ENCODE data around the gene COX5B. TPM values are rescaled to one million over a fixed set of nuclear protein-coding genes. Genes with fewer than 3 reads are reported as not detected.

Gene COX5B
- polyA plus RNA-seq, 2 donors = 442 to 656 TPM

- 87 to 91% methylated on average over 2 of the region's 2 CpGs for WGBS, 2 donors
- Histone ChIP-seq H3K36me3 (ENCODE audit: control insufficient read depth in 2 of 2, insufficient read depth in 2 of 2, low read length in 1 of 2) (peaks cover 6 to 24% of the 10 kb centered on the region in 2 donors), H3K4me3 (ENCODE audit: low read depth in 1 of 2, low read length in 2 of 2) (no peak overlapping the region), H3K9me3 (ENCODE audit: control insufficient read depth in 2 of 2, insufficient read depth in 1 of 2, low read depth in 1 of 2, low read length in 1 of 2) (peaks cover 0 to 10% of the 10 kb centered on the region in 2 donors), H3K4me1 (ENCODE audit: control insufficient read depth in 2 of 2, insufficient read depth in 2 of 2, low read length in 1 of 2) (no peaks in the 10 kb centered on the region), H3K27ac (ENCODE audit: low read depth in 2 of 2, low read length in 1 of 2) (no peak overlapping the region), H3K27me3 (ENCODE audit: control insufficient read depth in 1 of 2, insufficient read depth in 2 of 2, low read length in 2 of 2) (no peaks in the 10 kb centered on the region)
These were observed 7.6 kb downstream of the COX5B start for GRCh38 chr2:97653473-97653872.

GRCh38 chr2:97653874-97654273 is 8.0 kb downstream of the COX5B start:
- Histone ChIP-seq H3K27ac (ENCODE audit: low read depth in 2 of 2, low read length in 1 of 2) (no peak overlapping the region), H3K36me3 (ENCODE audit: control insufficient read depth in 2 of 2, insufficient read depth in 2 of 2, low read length in 1 of 2) (peaks cover 6 to 27% of the 10 kb centered on the region in 2 donors), H3K27me3 (ENCODE audit: control insufficient read depth in 1 of 2, insufficient read depth in 2 of 2, low read length in 2 of 2) (no peaks in the 10 kb centered on the region), H3K9me3 (ENCODE audit: control insufficient read depth in 2 of 2, insufficient read depth in 1 of 2, low read depth in 1 of 2, low read length in 1 of 2) (peaks cover 0 to 10% of the 10 kb centered on the region in 2 donors), H3K4me1 (ENCODE audit: control insufficient read depth in 2 of 2, insufficient read depth in 2 of 2, low read length in 1 of 2) (no peaks in the 10 kb centered on the region), H3K4me3 (ENCODE audit: low read depth in 1 of 2, low read length in 2 of 2) (no peak overlapping the region)
- 95 to 100% methylated on average over 1 of the region's 1 CpG for WGBS, 2 donors

GRCh38 chr2:97654309-97654708 is 8.4 kb downstream of the COX5B start:
- no peak overlapping the region for H3K4me3 ChIP-seq (ENCODE audit: low read depth in 1 of 2, low read length in 2 of 2)
- H3K4me1 ChIP-seq (ENCODE audit: control insufficient read depth in 2 of 2, insufficient read depth in 2 of 2, low read length in 1 of 2) = no peaks in the 10 kb centered on the region
- H3K27ac ChIP-seq (ENCODE audit: low read depth in 2 of 2, low read length in 1 of 2) = no peak overlapping the region
- WGBS, 2 donors = 92 to 94% methylated on average over 5 of the region's 5 CpGs
- H3K27me3 ChIP-seq (ENCODE audit: control insufficient read depth in 1 of 2, insufficient read depth in 2 of 2, low read length in 2 of 2) = no peaks in the 10 kb centered on the region
- peaks cover 6 to 27% of the 10 kb centered on the region in 2 donors for H3K36me3 ChIP-seq (ENCODE audit: control insufficient read depth in 2 of 2, insufficient read depth in 2 of 2, low read length in 1 of 2)
- peaks cover 0 to 10% of the 10 kb centered on the region in 2 donors for H3K9me3 ChIP-seq (ENCODE audit: control insufficient read depth in 2 of 2, insufficient read depth in 1 of 2, low read depth in 1 of 2, low read length in 1 of 2)

- Histone ChIP-seq H3K4me3 (ENCODE audit: low read depth in 1 of 2, low read length in 2 of 2) (no peak overlapping the region), H3K36me3 (ENCODE audit: control insufficient read depth in 2 of 2, insufficient read depth in 2 of 2, low read length in 1 of 2) (peaks cover 6 to 29% of the 10 kb centered on the region in 2 donors), H3K4me1 (ENCODE audit: control insufficient read depth in 2 of 2, insufficient read depth in 2 of 2, low read length in 1 of 2) (no peaks in the 10 kb centered on the region), H3K9me3 (ENCODE audit: control insufficient read depth in 2 of 2, insufficient read depth in 1 of 2, low read depth in 1 of 2, low read length in 1 of 2) (peaks cover 0 to 10% of the 10 kb centered on the region in 2 donors), H3K27ac (ENCODE audit: low read depth in 2 of 2, low read length in 1 of 2) (no peak overlapping the region), H3K27me3 (ENCODE audit: control insufficient read depth in 1 of 2, insufficient read depth in 2 of 2, low read length in 2 of 2) (no peaks in the 10 kb centered on the region)
- WGBS, 2 donors = 94 to 96% methylated on average over 2 of the region's 2 CpGs
These were observed 8.9 kb downstream of the COX5B start for GRCh38 chr2:97654791-97655190.

DNA sequence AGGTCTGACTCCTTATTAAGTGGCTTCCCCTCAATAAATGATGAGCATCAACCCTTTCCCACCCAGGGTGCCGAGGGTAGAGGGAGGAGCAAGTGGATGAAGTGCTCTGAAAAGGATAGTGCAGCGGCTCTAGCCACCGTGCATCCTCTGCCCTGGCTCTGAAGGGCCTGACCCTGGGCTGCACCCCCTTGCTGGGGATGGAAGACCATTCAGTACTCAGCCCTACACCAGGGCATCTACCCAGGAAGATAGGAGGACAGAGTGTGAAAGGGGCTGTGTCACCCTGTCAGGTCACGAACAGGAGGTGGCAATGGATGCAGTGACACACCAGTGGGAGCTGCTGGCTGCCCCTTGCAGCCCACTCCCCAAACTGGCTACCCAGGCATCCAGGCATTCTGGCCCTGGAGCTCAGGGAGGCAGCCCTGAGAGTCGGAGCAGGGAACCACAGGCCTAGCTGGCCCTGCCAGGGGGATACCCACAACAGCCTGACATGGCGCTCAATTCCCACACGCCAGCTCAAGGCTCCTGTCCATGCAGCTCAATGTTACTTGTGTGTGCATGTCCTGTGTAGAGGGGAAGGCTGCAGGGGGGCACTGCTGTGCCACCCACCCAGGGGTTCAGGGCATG is 10.4 kb downstream of the COX5B start:
- Histone ChIP-seq H3K4me3 (ENCODE audit: low read depth in 1 of 2, low read length in 2 of 2) (no peak overlapping the region), H3K9me3 (ENCODE audit: control insufficient read depth in 2 of 2, insufficient read depth in 1 of 2, low read depth in 1 of 2, low read length in 1 of 2) (peaks cover 0 to 10% of the 10 kb centered on the region in 2 donors), H3K27ac (ENCODE audit: low read depth in 2 of 2, low read length in 1 of 2) (no peak overlapping the region), H3K4me1 (ENCODE audit: control insufficient read depth in 2 of 2, insufficient read depth in 2 of 2, low read length in 1 of 2) (no peaks in the 10 kb centered on the region), H3K27me3 (ENCODE audit: control insufficient read depth in 1 of 2, insufficient read depth in 2 of 2, low read length in 2 of 2) (no peaks in the 10 kb centered on the region), H3K36me3 (ENCODE audit: control insufficient read depth in 2 of 2, insufficient read depth in 2 of 2, low read length in 1 of 2) (peaks cover 6 to 30% of the 10 kb centered on the region in 2 donors)
- 94 to 99% methylated on average over 7 of the region's 7 CpGs for WGBS, 2 donors

GRCh38 chr2:97656905-97657587 is 11.2 kb downstream of the COX5B start:
- Histone ChIP-seq H3K27me3 (ENCODE audit: control insufficient read depth in 1 of 2, insufficient read depth in 2 of 2, low read length in 2 of 2) (no peaks in the 10 kb centered on the region), H3K9me3 (ENCODE audit: control insufficient read depth in 2 of 2, insufficient read depth in 1 of 2, low read depth in 1 of 2, low read length in 1 of 2) (peaks cover 0 to 10% of the 10 kb centered on the region in 2 donors), H3K27ac (ENCODE audit: low read depth in 2 of 2, low read length in 1 of 2) (no peak overlapping the region), H3K36me3 (ENCODE audit: control insufficient read depth in 2 of 2, insufficient read depth in 2 of 2, low read length in 1 of 2) (peaks cover 6 to 30% of the 10 kb centered on the region in 2 donors), H3K4me1 (ENCODE audit: control insufficient read depth in 2 of 2, insufficient read depth in 2 of 2, low read length in 1 of 2) (peaks cover 2 to 5% of the 10 kb centered on the region in 2 donors), H3K4me3 (ENCODE audit: low read depth in 1 of 2, low read length in 2 of 2) (no peak overlapping the region)
- 82 to 84% methylated on average over 14 to 15 of the region's 15 CpGs for WGBS, 2 donors

- H3K4me3 ChIP-seq (ENCODE audit: low read depth in 1 of 2, low read length in 2 of 2) = no peak overlapping the region
- no peaks in the 10 kb centered on the region for H3K27me3 ChIP-seq (ENCODE audit: control insufficient read depth in 1 of 2, insufficient read depth in 2 of 2, low read length in 2 of 2)
- H3K27ac ChIP-seq (ENCODE audit: low read depth in 2 of 2, low read length in 1 of 2) = no peak overlapping the region
- peaks cover 6 to 30% of the 10 kb centered on the region in 2 donors for H3K36me3 ChIP-seq (ENCODE audit: control insufficient read depth in 2 of 2, insufficient read depth in 2 of 2, low read length in 1 of 2)
- H3K9me3 ChIP-seq (ENCODE audit: control insufficient read depth in 2 of 2, insufficient read depth in 1 of 2, low read depth in 1 of 2, low read length in 1 of 2) = peaks cover 0 to 10% of the 10 kb centered on the region in 2 donors
- 91 to 93% methylated on average over 37 of the region's 37 CpGs for WGBS, 2 donors
- H3K4me1 ChIP-seq (ENCODE audit: control insufficient read depth in 2 of 2, insufficient read depth in 2 of 2, low read length in 1 of 2) = peaks cover 6 to 12% of the 10 kb centered on the region in 2 donors
These were observed 12.3 kb downstream of the COX5B start for GRCh38 chr2:97657986-97658690.

DNA sequence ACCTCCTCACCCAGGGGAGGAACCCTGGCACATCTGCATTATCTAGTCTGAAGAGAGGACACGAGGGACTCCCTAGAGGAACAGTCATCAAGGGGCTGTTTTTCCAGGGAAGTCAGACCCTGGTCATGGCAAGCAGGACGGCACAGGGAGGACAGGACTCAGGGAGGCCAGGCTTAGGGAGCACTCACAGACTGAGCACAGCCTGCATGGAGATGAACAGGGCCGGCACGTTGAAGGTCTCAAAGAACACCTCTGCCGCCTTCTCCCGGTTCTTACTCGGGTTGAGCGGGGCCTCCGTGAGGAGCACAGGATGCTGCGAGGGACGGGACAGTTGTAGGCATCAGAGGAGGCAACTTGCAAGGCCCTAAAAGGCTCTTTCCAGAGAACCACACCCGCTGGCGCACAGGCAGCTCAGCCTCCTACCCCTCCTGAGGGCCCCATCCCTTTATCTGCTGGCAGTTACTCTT is 12.9 kb downstream of the COX5B start:
- Histone ChIP-seq H3K4me1 (ENCODE audit: control insufficient read depth in 2 of 2, insufficient read depth in 2 of 2, low read length in 1 of 2) (peaks cover 6 to 12% of the 10 kb centered on the region in 2 donors), H3K36me3 (ENCODE audit: control insufficient read depth in 2 of 2, insufficient read depth in 2 of 2, low read length in 1 of 2) (peaks cover 6 to 30% of the 10 kb centered on the region in 2 donors)
- WGBS, 2 donors = 91 to 92% methylated on average over 13 of the region's 13 CpGs

DNA sequence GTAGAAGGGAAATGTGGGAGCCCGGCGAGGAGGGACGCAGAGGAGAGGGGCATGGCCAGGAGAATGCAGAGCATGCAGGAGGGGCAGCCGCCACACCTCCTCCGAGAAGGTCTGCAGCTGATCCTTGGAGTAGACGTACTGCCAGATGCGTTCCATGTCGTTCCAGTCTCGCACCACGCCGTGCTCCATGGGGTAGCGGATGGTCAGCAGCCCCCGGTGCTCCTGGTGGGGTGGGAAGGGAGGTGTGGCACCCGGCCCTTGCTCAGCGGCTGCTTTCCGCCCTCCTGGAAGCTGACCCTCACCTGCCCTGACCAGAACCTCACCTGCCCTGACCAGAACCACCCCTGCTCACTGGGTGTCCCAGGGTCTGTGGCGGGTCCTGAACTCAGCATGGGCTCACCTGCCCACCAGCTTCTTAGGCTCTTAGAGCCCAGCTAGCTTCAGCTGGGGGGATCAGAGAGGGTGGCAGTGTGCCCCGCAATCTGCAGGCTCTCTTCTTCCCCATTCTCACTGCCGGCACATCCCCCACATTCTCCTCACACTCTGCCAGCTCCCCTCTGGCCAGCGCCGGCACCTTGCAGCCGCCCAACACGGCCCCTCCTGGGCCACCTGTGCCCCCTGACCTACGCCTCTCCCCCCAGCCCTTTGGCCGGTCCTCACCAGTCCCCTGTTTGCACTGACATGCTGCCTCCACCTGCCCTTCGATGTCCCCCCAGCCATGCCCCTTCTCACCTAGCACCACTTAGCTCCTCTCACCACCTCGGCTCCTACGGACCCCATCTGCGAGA is 13.6 kb downstream of the COX5B start:
- Histone ChIP-seq H3K9me3 (ENCODE audit: control insufficient read depth in 2 of 2, insufficient read depth in 1 of 2, low read depth in 1 of 2, low read length in 1 of 2) (peaks cover 0 to 6% of the 10 kb centered on the region in 2 donors), H3K4me3 (ENCODE audit: low read depth in 1 of 2, low read length in 2 of 2) (no peak overlapping the region), H3K27ac (ENCODE audit: low read depth in 2 of 2, low read length in 1 of 2) (no peak overlapping the region), H3K27me3 (ENCODE audit: control insufficient read depth in 1 of 2, insufficient read depth in 2 of 2, low read length in 2 of 2) (no peaks in the 10 kb centered on the region), H3K4me1 (ENCODE audit: control insufficient read depth in 2 of 2, insufficient read depth in 2 of 2, low read length in 1 of 2) (peaks cover 6 to 12% of the 10 kb centered on the region in 2 donors), H3K36me3 (ENCODE audit: control insufficient read depth in 2 of 2, insufficient read depth in 2 of 2, low read length in 1 of 2) (peaks cover 4 to 30% of the 10 kb centered on the region in 2 donors)
- WGBS, 2 donors = 92 to 94% methylated on average over 28 to 29 of the region's 29 CpGs

More for the DNA sequence above, 12.9 kb downstream of the COX5B start:
- no peaks in the 10 kb centered on the region for H3K27me3 ChIP-seq (ENCODE audit: control insufficient read depth in 1 of 2, insufficient read depth in 2 of 2, low read length in 2 of 2)
- H3K4me3 ChIP-seq (ENCODE audit: low read depth in 1 of 2, low read length in 2 of 2) = no peak overlapping the region
- no peak overlapping the region for H3K27ac ChIP-seq (ENCODE audit: low read depth in 2 of 2, low read length in 1 of 2)
- H3K9me3 ChIP-seq (ENCODE audit: control insufficient read depth in 2 of 2, insufficient read depth in 1 of 2, low read depth in 1 of 2, low read length in 1 of 2) = peaks cover 0 to 10% of the 10 kb centered on the region in 2 donors

Measured in esophagus (tissue), 2 donors.